Astrocyte (in vitro differentiated cells and primary cell): Measurements from ENCODE around the gene CDH13. TPM values are rescaled to one million over a fixed set of nuclear protein-coding genes. Genes with fewer than 3 reads are reported as not detected.

Experiments
- DNase-seq: peaks from one replicate; pipeline ENCODE4 v3.0.0-alpha.2; 2010; ENCODE audit warnings: low read depth
- FAIRE-seq: peaks from 2 replicates; lab custom pipeline; 2011; peaks lifted over from hg19 to GRCh38; lab: Jason Lieb, UNC
- H2AFZ ChIP-seq: 2 replicates; pipeline ENCODE4 v1.6.0; 2012; ENCODE audit warnings: low read depth, low read length, inconsistent platforms
- H3K27ac ChIP-seq: 2 replicates; pipeline ENCODE4 v1.5.1; 2011; ENCODE audit warnings: low read depth, low read length, inconsistent platforms
- H3K27me3 ChIP-seq: 2 replicates; pipeline ENCODE4 v1.6.0; 2011; ENCODE audit warnings: low read length, inconsistent platforms; ENCODE audit not compliant: insufficient read depth
- H3K36me3 ChIP-seq: 2 replicates; pipeline ENCODE4 v1.5.1; 2011; ENCODE audit warnings: low read length, inconsistent platforms; ENCODE audit not compliant: insufficient read depth
- H3K4me1 ChIP-seq: 2 replicates; pipeline ENCODE4 v1.5.1; 2011; ENCODE audit warnings: low read length, inconsistent platforms; ENCODE audit not compliant: insufficient read depth
- H3K4me2 ChIP-seq: 2 replicates; pipeline ENCODE4 v1.6.0; 2012; ENCODE audit warnings: low read length, inconsistent platforms
- H3K4me3 ChIP-seq: 2 replicates; pipeline ENCODE4 v1.5.1; 2011; ENCODE audit warnings: low read depth, mild to moderate bottlenecking, low read length, inconsistent platforms; ENCODE audit not compliant: insufficient read depth
- H3K79me2 ChIP-seq: 2 replicates; pipeline ENCODE4 v1.6.0; 2012; ENCODE audit warnings: mild to moderate bottlenecking, low read length, inconsistent platforms; ENCODE audit not compliant: insufficient read depth
- H3K9ac ChIP-seq: 2 replicates; pipeline ENCODE4 v1.6.0; 2012; ENCODE audit warnings: mild to moderate bottlenecking, low read length, inconsistent platforms
- H3K9me3 ChIP-seq: 2 replicates; pipeline ENCODE4 v1.5.1; 2012; ENCODE audit warnings: low read depth, mild to moderate bottlenecking, low read length, inconsistent platforms; ENCODE audit not compliant: insufficient read depth
- H4K20me1 ChIP-seq: 2 replicates; pipeline ENCODE4 v1.6.0; 2012; ENCODE audit warnings: low read length, inconsistent platforms; ENCODE audit not compliant: insufficient read depth
- H3K27ac Mint-ChIP-seq: one replicate; pipeline ENCODE4 v1.8.0; 2021; ENCODE audit warnings: mild to moderate bottlenecking, mixed read lengths; ENCODE audit not compliant: unreplicated experiment
- H3K27me3 Mint-ChIP-seq: one replicate; pipeline ENCODE4 v1.8.0; 2021; ENCODE audit warnings: low read depth, mixed read lengths; ENCODE audit not compliant: unreplicated experiment
- H3K36me3 Mint-ChIP-seq: one replicate; pipeline ENCODE4 v1.8.0; 2021; ENCODE audit warnings: low read depth, mixed read lengths; ENCODE audit not compliant: unreplicated experiment
- H3K4me1 Mint-ChIP-seq: one replicate; pipeline ENCODE4 v1.8.0; 2021; ENCODE audit warnings: low read depth, mixed read lengths; ENCODE audit not compliant: unreplicated experiment
- H3K4me3 Mint-ChIP-seq: one replicate; pipeline ENCODE4 v1.8.0; 2021; ENCODE audit warnings: mild to moderate bottlenecking, moderate library complexity, mixed read lengths; ENCODE audit not compliant: unreplicated experiment
- H3K9me3 Mint-ChIP-seq: one replicate; pipeline ENCODE4 v1.8.0; 2021; ENCODE audit warnings: mild to moderate bottlenecking, mixed read lengths; ENCODE audit not compliant: unreplicated experiment
- EZH2 ChIP-seq: IDR thresholded peaks from 2 replicates; pipeline ENCODE4 v1.6.1; 2012; ENCODE audit warnings: mild to moderate bottlenecking, low read length, inconsistent platforms; ENCODE audit not compliant: insufficient read depth
- total RNA-seq: library from RNA; stranded (reverse); gene quantifications from 2 replicates; pipeline ENCODE4 v1.2.1, GENCODE V29; 2021
- TF ChIP-seq, protein P1 (sequence below): IDR thresholded peaks from 2 replicates; pipeline ENCODE4 v1.5.1; 2011; ENCODE audit warnings: low read depth, mild to moderate bottlenecking, inconsistent platforms, low read length, moderate library complexity; ENCODE audit not compliant: insufficient read depth

CDH13 gene
- total RNA-seq, 1 donor from 2014 or later, result 41.7 TPM

- H3K4me1 Mint-ChIP-seq, result peaks cover 5% of the 10 kb centered on the region
- H2AFZ ChIP-seq, result no peak overlapping the region
- DNase-seq (peak; percentile 10), FAIRE-seq (no peak)
- peaks cover 7% of the 10 kb centered on the region for H3K4me1 ChIP-seq
- no peak overlapping the region for H3K9ac ChIP-seq
- no peaks in the 10 kb centered on the region for H3K79me2 ChIP-seq
- H3K27me3 ChIP-seq, result no peaks in the 10 kb centered on the region
- no peak overlapping the region for H3K27ac Mint-ChIP-seq
- H3K36me3 ChIP-seq, result no peaks in the 10 kb centered on the region
- H3K4me3 Mint-ChIP-seq, result no peak overlapping the region
- H3K36me3 Mint-ChIP-seq, result no peaks in the 10 kb centered on the region
- no peaks in the 10 kb centered on the region for H4K20me1 ChIP-seq
- no peak overlapping the region for H3K27ac ChIP-seq
- no peak for TF ChIP-seq EZH2
- TF ChIP-seq, protein P1, sequence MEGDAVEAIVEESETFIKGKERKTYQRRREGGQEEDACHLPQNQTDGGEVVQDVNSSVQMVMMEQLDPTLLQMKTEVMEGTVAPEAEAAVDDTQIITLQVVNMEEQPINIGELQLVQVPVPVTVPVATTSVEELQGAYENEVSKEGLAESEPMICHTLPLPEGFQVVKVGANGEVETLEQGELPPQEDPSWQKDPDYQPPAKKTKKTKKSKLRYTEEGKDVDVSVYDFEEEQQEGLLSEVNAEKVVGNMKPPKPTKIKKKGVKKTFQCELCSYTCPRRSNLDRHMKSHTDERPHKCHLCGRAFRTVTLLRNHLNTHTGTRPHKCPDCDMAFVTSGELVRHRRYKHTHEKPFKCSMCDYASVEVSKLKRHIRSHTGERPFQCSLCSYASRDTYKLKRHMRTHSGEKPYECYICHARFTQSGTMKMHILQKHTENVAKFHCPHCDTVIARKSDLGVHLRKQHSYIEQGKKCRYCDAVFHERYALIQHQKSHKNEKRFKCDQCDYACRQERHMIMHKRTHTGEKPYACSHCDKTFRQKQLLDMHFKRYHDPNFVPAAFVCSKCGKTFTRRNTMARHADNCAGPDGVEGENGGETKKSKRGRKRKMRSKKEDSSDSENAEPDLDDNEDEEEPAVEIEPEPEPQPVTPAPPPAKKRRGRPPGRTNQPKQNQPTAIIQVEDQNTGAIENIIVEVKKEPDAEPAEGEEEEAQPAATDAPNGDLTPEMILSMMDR, result no peak
- H3K27me3 Mint-ChIP-seq, result peaks cover 20% of the 10 kb centered on the region
- no peak overlapping the region for H3K4me2 ChIP-seq
- no peak overlapping the region for H3K4me3 ChIP-seq
- H3K9me3 Mint-ChIP-seq, result no peaks in the 10 kb centered on the region
- no peaks in the 10 kb centered on the region for H3K9me3 ChIP-seq
Observed at GRCh38 chr16:83475108-83475507, 848.3 kb downstream of the CDH13 start.

DNA sequence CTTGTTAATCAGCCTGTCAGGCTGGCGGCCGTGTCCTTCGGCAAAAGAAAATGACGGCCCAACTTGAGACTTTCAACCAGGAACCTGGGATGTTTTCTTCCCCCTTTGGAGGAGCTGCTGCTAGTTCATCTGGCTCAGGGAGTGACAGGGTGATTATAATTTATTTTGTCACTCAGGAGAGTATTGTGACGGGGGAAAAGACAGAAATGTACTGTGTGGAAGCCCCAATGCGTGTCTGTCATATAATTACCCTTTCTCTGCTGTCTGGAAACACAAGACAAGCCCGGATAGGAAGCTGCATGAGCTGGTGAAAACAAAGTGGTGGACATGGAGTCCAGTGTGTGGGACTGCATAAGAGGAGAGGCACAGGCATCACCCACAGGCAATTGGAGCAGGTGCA lies 854.8 kb downstream of the CDH13 start:
- H3K4me2 ChIP-seq, result no peak overlapping the region
- Mint-ChIP-seq H3K4me1 (no peaks in the 10 kb centered on the region), H3K4me3 (no peak overlapping the region), H3K9me3 (no peaks in the 10 kb centered on the region), H3K27ac (no peak overlapping the region), H3K36me3 (peaks cover 2% of the 10 kb centered on the region), H3K27me3 (peaks cover 18% of the 10 kb centered on the region)
- no peaks in the 10 kb centered on the region for H3K9me3 ChIP-seq
- DNase-seq (no peak), FAIRE-seq (no peak)
- H3K4me3 ChIP-seq, result no peak overlapping the region
- H3K79me2 ChIP-seq, result no peaks in the 10 kb centered on the region
- H4K20me1 ChIP-seq, result no peaks in the 10 kb centered on the region
- no peaks in the 10 kb centered on the region for H3K27me3 ChIP-seq
- no peak overlapping the region for H3K27ac ChIP-seq
- TF ChIP-seq, protein P1, result no peak
- TF ChIP-seq EZH2, result no peak
- H2AFZ ChIP-seq, result no peak overlapping the region
- no peaks in the 10 kb centered on the region for H3K4me1 ChIP-seq
- H3K36me3 ChIP-seq, result no peaks in the 10 kb centered on the region
- no peak overlapping the region for H3K9ac ChIP-seq

- H3K9me3 Mint-ChIP-seq, result no peaks in the 10 kb centered on the region
- TF ChIP-seq EZH2, result no peak
- TF ChIP-seq, protein P1, result no peak
Observed at GRCh38 chr16:83482545-83483162, 855.9 kb downstream of the CDH13 start.

More at GRCh38 chr16:83482545-83483162, 855.9 kb downstream of the CDH13 start:
- no peaks in the 10 kb centered on the region for H3K9me3 ChIP-seq
- DNase-seq, result no peak
- no peak overlapping the region for H3K9ac ChIP-seq
- Mint-ChIP-seq H3K27ac (no peak overlapping the region), H3K4me3 (no peak overlapping the region), H3K4me1 (no peaks in the 10 kb centered on the region), H3K27me3 (peaks cover 26% of the 10 kb centered on the region), H3K36me3 (peaks cover 2% of the 10 kb centered on the region)
- H4K20me1 ChIP-seq, result no peaks in the 10 kb centered on the region
- H3K27ac ChIP-seq, result no peak overlapping the region
- H3K4me2 ChIP-seq, result no peak overlapping the region
- no peaks in the 10 kb centered on the region for H3K27me3 ChIP-seq
- H3K4me1 ChIP-seq, result no peaks in the 10 kb centered on the region
- no peak overlapping the region for H3K4me3 ChIP-seq
- H2AFZ ChIP-seq, result no peak overlapping the region
- H3K36me3 ChIP-seq, result no peaks in the 10 kb centered on the region
- H3K79me2 ChIP-seq, result no peaks in the 10 kb centered on the region
- FAIRE-seq, result no peak
